Measurements from ENCODE around the gene HIVEP2. TPM values are rescaled to one million over a fixed set of nuclear protein-coding genes. Genes with fewer than 3 reads are reported as not detected.

HIVEP2 gene
- polyA plus RNA-seq, 3 donors: 0.16 to 1.4 (median 0.64) TPM

GRCh38 chr6:142938510-142938909, 6.5 kb downstream of the HIVEP2 start:
- intact Hi-C loops (cut with micrococcal nuclease): no loop called here
- Histone ChIP-seq H3K36me3 (replicated peaks in 1 of 2; ENCODE audit: control insufficient read depth in 1 of 2, insufficient read depth in 2 of 2, low read length in 2 of 2) (no peaks in the 10 kb centered on the region), H3K27ac (ENCODE audit: low read depth in 1 of 2, low read length in 2 of 2) (no peak overlapping the region), H3K4me2 (replicated peaks; ENCODE audit: extremely low read depth, low read length, poor library complexity, severe bottlenecking) (no peak overlapping the region), H3K27me3 (ENCODE audit: control insufficient read depth in 2 of 2, insufficient read depth in 2 of 2, low read length in 2 of 2) (no peaks in the 10 kb centered on the region), H3K9me3 (replicated peaks in 1 of 2; ENCODE audit: control insufficient read depth in 1 of 2, insufficient read depth in 1 of 2, low read length in 2 of 2) (no peaks in the 10 kb centered on the region), H3K9ac (ENCODE audit: insufficient read depth, low read length, poor library complexity, severe bottlenecking) (no peak overlapping the region), H3K79me2 (ENCODE audit: insufficient read depth, low read length) (no peaks in the 10 kb centered on the region), H4K20me1 (ENCODE audit: insufficient read depth, low read length) (no peaks in the 10 kb centered on the region), H3K4me1 (ENCODE audit: control insufficient read depth in 1 of 2, insufficient read depth in 2 of 2, low read length in 2 of 2) (peaks cover 3 to 8% of the 10 kb centered on the region in 2 donors), H3K4me3 (replicated peaks in 1 of 3; ENCODE audit: low read depth in 2 of 3, low read length in 3 of 3) (no peak overlapping the region), H2AFZ (ENCODE audit: insufficient read depth, low read depth, low read length, poor library complexity, severe bottlenecking) (no peak overlapping the region)
- H3K36me3 Mint-ChIP-seq: no peaks in the 10 kb centered on the region
- H3K9me3 Mint-ChIP-seq: no peaks in the 10 kb centered on the region
- TF ChIP-seq CTCF (IDR thresholded peaks at IDR 0.05): no peak
- no peak for DNase-seq
- 94% methylated on average over 2 of the region's 5 CpGs for WGBS (ENCODE audit: insufficient coverage)
- no peak overlapping the region for H3K27ac Mint-ChIP-seq
- peaks cover 8% of the 10 kb centered on the region for H3K4me1 Mint-ChIP-seq
- H3K4me3 Mint-ChIP-seq: no peak overlapping the region
- peaks cover 0 to 2% (median 0%) of the 10 kb centered on the region in 3 donors for H3K27me3 Mint-ChIP-seq (ENCODE audit: low read depth in 3 of 3)

GRCh38 chr6:142937986-142938385, 7.0 kb downstream of the HIVEP2 start:
- H3K27me3 ChIP-seq (ENCODE audit: control insufficient read depth in 2 of 2, insufficient read depth in 2 of 2, low read length in 2 of 2): no peaks in the 10 kb centered on the region
- no peak overlapping the region for H3K27ac ChIP-seq (ENCODE audit: low read depth in 1 of 2, low read length in 2 of 2)
- intact Hi-C loops (cut with micrococcal nuclease): no loop called here
- H3K9me3 ChIP-seq (replicated peaks in 1 of 2; ENCODE audit: control insufficient read depth in 1 of 2, insufficient read depth in 1 of 2, low read length in 2 of 2): no peaks in the 10 kb centered on the region
- H3K4me2 ChIP-seq (replicated peaks; ENCODE audit: extremely low read depth, low read length, poor library complexity, severe bottlenecking): no peak overlapping the region
- Mint-ChIP-seq H3K4me3 (no peak overlapping the region), H3K27ac (no peak overlapping the region), H3K27me3 (ENCODE audit: low read depth in 3 of 3) (peaks cover 0 to 2% (median 0%) of the 10 kb centered on the region in 3 donors), H3K36me3 (no peaks in the 10 kb centered on the region), H3K9me3 (no peaks in the 10 kb centered on the region), H3K4me1 (peaks cover 6% of the 10 kb centered on the region)
- WGBS (ENCODE audit: insufficient coverage): 100% methylated on average over 3 of the region's 5 CpGs
- peaks cover 0 to 3% of the 10 kb centered on the region in 2 donors for H3K4me1 ChIP-seq (ENCODE audit: control insufficient read depth in 1 of 2, insufficient read depth in 2 of 2, low read length in 2 of 2)
- no peak for DNase-seq
- no peak overlapping the region for H3K4me3 ChIP-seq (replicated peaks in 1 of 3; ENCODE audit: low read depth in 2 of 3, low read length in 3 of 3)
- no peaks in the 10 kb centered on the region for H3K36me3 ChIP-seq (replicated peaks in 1 of 2; ENCODE audit: control insufficient read depth in 1 of 2, insufficient read depth in 2 of 2, low read length in 2 of 2)
- H3K79me2 ChIP-seq (ENCODE audit: insufficient read depth, low read length): no peaks in the 10 kb centered on the region
- no peak overlapping the region for H3K9ac ChIP-seq (ENCODE audit: insufficient read depth, low read length, poor library complexity, severe bottlenecking)
- H2AFZ ChIP-seq (ENCODE audit: insufficient read depth, low read depth, low read length, poor library complexity, severe bottlenecking): no peak overlapping the region
- H4K20me1 ChIP-seq (ENCODE audit: insufficient read depth, low read length): no peaks in the 10 kb centered on the region
- TF ChIP-seq CTCF (IDR thresholded peaks at IDR 0.05): no peak
